Measurements from ENCODE around the gene ARHGAP15. TPM values are rescaled to one million over a fixed set of nuclear protein-coding genes. Genes with fewer than 3 reads are reported as not detected.

The ARHGAP15 gene
- polyA plus RNA-seq, 1 donor from 2014 or later = 0.30 TPM

DNA sequence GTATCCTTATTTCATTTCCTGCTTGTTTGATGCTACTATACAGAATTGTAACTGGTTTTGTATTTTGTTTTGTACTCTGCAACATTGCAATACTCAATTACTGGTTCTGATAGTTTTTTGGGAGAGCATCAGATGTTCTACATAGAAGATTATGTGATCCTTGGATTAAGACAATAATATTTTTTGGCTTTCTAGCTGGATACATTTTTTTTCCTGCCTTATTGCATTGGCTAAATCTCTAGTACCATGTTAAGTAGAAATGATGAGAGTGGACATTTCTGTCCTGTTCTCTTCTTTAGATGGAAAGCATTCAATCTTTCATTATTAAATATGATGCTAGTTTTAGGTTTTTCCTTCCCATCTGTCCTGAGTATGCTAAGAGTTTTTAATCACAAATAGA is 523.5 kb downstream of the ARHGAP15 start:
- Histone ChIP-seq H3K4me3 (ENCODE audit: low read length) (no peak overlapping the region), H3K36me3 (ENCODE audit: insufficient read depth, low read length) (no peaks in the 10 kb centered on the region), H4K20me1 (ENCODE audit: insufficient read depth) (no peaks in the 10 kb centered on the region), H3K9me2 (ENCODE audit: insufficient read depth, low read length) (no peaks in the 10 kb centered on the region), H3K79me2 (replicated peaks; ENCODE audit: insufficient read depth, low read length) (no peaks in the 10 kb centered on the region), H3K9me3 (ENCODE audit: low read length) (peaks cover 5% of the 10 kb centered on the region), H3K9ac (ENCODE audit: low read length) (no peak overlapping the region), H3F3A (ENCODE audit: insufficient read depth, low read length, poor library complexity, severe bottlenecking) (no peaks in the 10 kb centered on the region), H3K27me3 (ENCODE audit: insufficient read depth, low read depth, low read length) (no peaks in the 10 kb centered on the region), H2AFZ (ENCODE audit: low read depth, low read length) (no peak overlapping the region), H3K27ac (ENCODE audit: low read length) (no peak overlapping the region), H3K4me2 (ENCODE audit: low read length) (no peak overlapping the region)
- no peak for TF ChIP-seq EZH2 (IDR thresholded peaks at IDR 0.05; ENCODE audit: borderline replicate concordance, insufficient read depth, low read length, poor library complexity, severe bottlenecking)
- no peak for TF ChIP-seq REST (IDR thresholded peaks at IDR 0.05; ENCODE audit: borderline replicate concordance)
- TF ChIP-seq SMC3 (conservative IDR thresholded peaks at IDR 0.05; ENCODE audit: poor library complexity) = no peak
- no peak for TF ChIP-seq POLR2AphosphoS5 (IDR thresholded peaks at IDR 0.05)
- no peak for TF ChIP-seq RAD21 (conservative IDR thresholded peaks at IDR 0.05)
- no peak for TF ChIP-seq TAF1 (IDR thresholded peaks at IDR 0.05; ENCODE audit: low read depth)
- TF ChIP-seq, protein P1, sequence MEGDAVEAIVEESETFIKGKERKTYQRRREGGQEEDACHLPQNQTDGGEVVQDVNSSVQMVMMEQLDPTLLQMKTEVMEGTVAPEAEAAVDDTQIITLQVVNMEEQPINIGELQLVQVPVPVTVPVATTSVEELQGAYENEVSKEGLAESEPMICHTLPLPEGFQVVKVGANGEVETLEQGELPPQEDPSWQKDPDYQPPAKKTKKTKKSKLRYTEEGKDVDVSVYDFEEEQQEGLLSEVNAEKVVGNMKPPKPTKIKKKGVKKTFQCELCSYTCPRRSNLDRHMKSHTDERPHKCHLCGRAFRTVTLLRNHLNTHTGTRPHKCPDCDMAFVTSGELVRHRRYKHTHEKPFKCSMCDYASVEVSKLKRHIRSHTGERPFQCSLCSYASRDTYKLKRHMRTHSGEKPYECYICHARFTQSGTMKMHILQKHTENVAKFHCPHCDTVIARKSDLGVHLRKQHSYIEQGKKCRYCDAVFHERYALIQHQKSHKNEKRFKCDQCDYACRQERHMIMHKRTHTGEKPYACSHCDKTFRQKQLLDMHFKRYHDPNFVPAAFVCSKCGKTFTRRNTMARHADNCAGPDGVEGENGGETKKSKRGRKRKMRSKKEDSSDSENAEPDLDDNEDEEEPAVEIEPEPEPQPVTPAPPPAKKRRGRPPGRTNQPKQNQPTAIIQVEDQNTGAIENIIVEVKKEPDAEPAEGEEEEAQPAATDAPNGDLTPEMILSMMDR (IDR thresholded peaks at IDR 0.05; ENCODE audit: poor library complexity, severe bottlenecking) = no peak
- TF ChIP-seq MXI1 (conservative IDR thresholded peaks at IDR 0.05; ENCODE audit: poor library complexity, severe bottlenecking) = no peak
- TF ChIP-seq EP300 (conservative IDR thresholded peaks at IDR 0.05; ENCODE audit: poor library complexity, severe bottlenecking) = no peak

GRCh38 chr2:143668234-143668633 is 539.0 kb downstream of the ARHGAP15 start:
- Histone ChIP-seq H3K4me3 (ENCODE audit: low read length) (no peak overlapping the region), H3F3A (ENCODE audit: insufficient read depth, low read length, poor library complexity, severe bottlenecking) (no peaks in the 10 kb centered on the region), H3K27ac (ENCODE audit: low read length) (no peak overlapping the region), H3K9ac (ENCODE audit: low read length) (no peak overlapping the region), H3K36me3 (ENCODE audit: insufficient read depth, low read length) (no peaks in the 10 kb centered on the region), H3K4me2 (ENCODE audit: low read length) (no peak overlapping the region), H3K79me2 (replicated peaks; ENCODE audit: insufficient read depth, low read length) (no peaks in the 10 kb centered on the region), H4K20me1 (ENCODE audit: insufficient read depth) (no peaks in the 10 kb centered on the region), H3K9me2 (ENCODE audit: insufficient read depth, low read length) (no peaks in the 10 kb centered on the region), H3K27me3 (ENCODE audit: insufficient read depth, low read depth, low read length) (no peaks in the 10 kb centered on the region), H2AFZ (ENCODE audit: low read depth, low read length) (no peak overlapping the region), H3K9me3 (ENCODE audit: low read length) (no peaks in the 10 kb centered on the region)
- TF ChIP-seq SMC3 (conservative IDR thresholded peaks at IDR 0.05; ENCODE audit: poor library complexity) (no peak), EP300 (conservative IDR thresholded peaks at IDR 0.05; ENCODE audit: poor library complexity, severe bottlenecking) (no peak), MXI1 (conservative IDR thresholded peaks at IDR 0.05; ENCODE audit: poor library complexity, severe bottlenecking) (no peak), REST (IDR thresholded peaks at IDR 0.05; ENCODE audit: borderline replicate concordance) (no peak), RAD21 (conservative IDR thresholded peaks at IDR 0.05) (no peak), POLR2AphosphoS5 (IDR thresholded peaks at IDR 0.05) (no peak), TAF1 (IDR thresholded peaks at IDR 0.05; ENCODE audit: low read depth) (no peak)
- TF ChIP-seq, protein P1 (IDR thresholded peaks at IDR 0.05; ENCODE audit: poor library complexity, severe bottlenecking) = no peak
